WTC11 (cell line): Measurements from ENCODE around the gene MAMDC2.

ENCODE experiments used
- IRF2 ChIP-seq: sonication (generic); formaldehyde crosslinking; IDR thresholded peaks from 2 replicates; pipeline ENCODE4 v1.8.0; 2022; ENCODE audit warnings: low read depth, missing genetic modification reagents, borderline replicate concordance
- NFE2L1 ChIP-seq: sonication (generic); formaldehyde crosslinking; IDR thresholded peaks from 2 replicates; pipeline ENCODE4 v1.8.1; 2023; ENCODE audit warnings: missing genetic modification reagents
- TF ChIP-seq, protein P1 (sequence below): fragments of 200-600 bp; IDR thresholded peaks from 2 replicates; pipeline ENCODE4 v1.8.0; 2022; ENCODE audit warnings: antibody characterized with exemption

DNA sequence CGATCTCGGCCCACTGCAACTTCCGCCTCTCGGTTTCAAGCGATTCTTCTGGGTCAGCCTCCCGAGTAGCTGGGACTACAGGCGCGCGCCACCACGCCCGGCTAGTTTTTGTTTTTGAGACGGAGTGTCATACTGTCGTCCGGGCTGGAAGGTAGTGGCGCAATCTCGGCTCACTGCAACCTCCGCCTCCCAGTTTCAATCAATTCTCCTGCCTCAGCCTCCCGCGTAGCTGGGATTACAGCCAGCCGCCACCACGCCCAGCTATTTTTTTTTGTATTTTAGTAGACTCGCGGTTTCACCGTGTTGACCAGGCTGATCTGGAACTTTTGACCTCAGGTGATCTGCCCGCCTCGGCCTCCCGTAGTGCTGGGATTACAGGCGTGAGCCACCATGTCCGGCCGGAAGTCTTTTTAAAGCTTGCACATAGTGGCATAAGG lies 216.4 kb downstream of the MAMDC2 start:
- no peak for TF ChIP-seq IRF2 (CRISPR knock-in tag)
- no peak for TF ChIP-seq NFE2L1
- TF ChIP-seq, protein P1, sequence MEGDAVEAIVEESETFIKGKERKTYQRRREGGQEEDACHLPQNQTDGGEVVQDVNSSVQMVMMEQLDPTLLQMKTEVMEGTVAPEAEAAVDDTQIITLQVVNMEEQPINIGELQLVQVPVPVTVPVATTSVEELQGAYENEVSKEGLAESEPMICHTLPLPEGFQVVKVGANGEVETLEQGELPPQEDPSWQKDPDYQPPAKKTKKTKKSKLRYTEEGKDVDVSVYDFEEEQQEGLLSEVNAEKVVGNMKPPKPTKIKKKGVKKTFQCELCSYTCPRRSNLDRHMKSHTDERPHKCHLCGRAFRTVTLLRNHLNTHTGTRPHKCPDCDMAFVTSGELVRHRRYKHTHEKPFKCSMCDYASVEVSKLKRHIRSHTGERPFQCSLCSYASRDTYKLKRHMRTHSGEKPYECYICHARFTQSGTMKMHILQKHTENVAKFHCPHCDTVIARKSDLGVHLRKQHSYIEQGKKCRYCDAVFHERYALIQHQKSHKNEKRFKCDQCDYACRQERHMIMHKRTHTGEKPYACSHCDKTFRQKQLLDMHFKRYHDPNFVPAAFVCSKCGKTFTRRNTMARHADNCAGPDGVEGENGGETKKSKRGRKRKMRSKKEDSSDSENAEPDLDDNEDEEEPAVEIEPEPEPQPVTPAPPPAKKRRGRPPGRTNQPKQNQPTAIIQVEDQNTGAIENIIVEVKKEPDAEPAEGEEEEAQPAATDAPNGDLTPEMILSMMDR, result no peak
